KMS-11 (cell line): ENCODE data around the gene DMWD.
A peak's percentile ranks its signal among the peaks of the same experiment; 100 is the strongest.

Source experiments
- H2AFZ ChIP-seq: fragments of 200-600 bp; sonication (generic); 2 replicates; pipeline ENCODE4 v1.6.1; 2016; ENCODE audit warnings: antibody characterized with exemption, mixed run types, low read depth
- H3K27ac ChIP-seq: fragments of 200-600 bp; sonication (generic); 2 replicates; pipeline ENCODE4 v1.6.1; 2016; ENCODE audit warnings: mild to moderate bottlenecking, mixed run types
- H3K27me3 ChIP-seq: fragments of 200-600 bp; sonication (generic); 2 replicates; pipeline ENCODE4 v1.6.1; 2017; ENCODE audit warnings: mild to moderate bottlenecking, low read depth, mixed run types, moderate library complexity; ENCODE audit not compliant: insufficient read depth
- H3K36me3 ChIP-seq: fragments of 200-600 bp; sonication (generic); 2 replicates; pipeline ENCODE4 v1.6.1; 2017; ENCODE audit warnings: mild to moderate bottlenecking, mixed run types; ENCODE audit not compliant: insufficient read depth
- H3K4me1 ChIP-seq: fragments of 200-600 bp; sonication (generic); 2 replicates; pipeline ENCODE4 v1.6.1; 2016; ENCODE audit warnings: mild to moderate bottlenecking, low read depth, mixed run types; ENCODE audit not compliant: poor library complexity, severe bottlenecking
- H3K4me2 ChIP-seq: fragments of 200-600 bp; sonication (generic); 2 replicates; pipeline ENCODE4 v1.7.0; 2016; ENCODE audit warnings: mild to moderate bottlenecking, mixed run types
- H3K4me3 ChIP-seq: fragments of 200-600 bp; sonication (generic); IDR thresholded peaks from 2 replicates; pipeline ENCODE4 v1.6.1; 2017; ENCODE audit warnings: low read depth, low read length, mixed read lengths; ENCODE audit not compliant: insufficient read depth
- H3K79me2 ChIP-seq: fragments of 200-600 bp; sonication (generic); 2 replicates; pipeline ENCODE4 v1.6.1; 2016; ENCODE audit warnings: low read depth, mixed run types; ENCODE audit not compliant: insufficient read depth
- H3K9ac ChIP-seq: fragments of 200-600 bp; sonication (generic); 2 replicates; pipeline ENCODE4 v1.6.1; 2016; ENCODE audit warnings: mild to moderate bottlenecking, mixed run types
- H4K20me1 ChIP-seq: fragments of 200-600 bp; sonication (generic); 2 replicates; pipeline ENCODE4 v1.6.1; 2016; ENCODE audit warnings: mild to moderate bottlenecking, mixed run types; ENCODE audit not compliant: insufficient read depth
- CTCF ChIP-seq: fragments of 200-600 bp; sonication (generic); conservative IDR thresholded peaks from 2 replicates; pipeline ENCODE4 v1.6.1; 2017; ENCODE audit warnings: low read depth, mild to moderate bottlenecking, antibody characterized with exemption, low read length, moderate library complexity, mixed read lengths

The DMWD gene

GRCh38 chr19:45772912-45773311 is 19.7 kb downstream of the DMWD start:
- no peak for TF ChIP-seq CTCF
- H3K4me3 ChIP-seq = no peak overlapping the region

GRCh38 chr19:45772130-45772840 is 20.4 kb downstream of the DMWD start:
- H4K20me1 ChIP-seq = no peaks in the 10 kb centered on the region
- no peak overlapping the region for H2AFZ ChIP-seq
- H3K4me1 ChIP-seq = peaks cover 16% of the 10 kb centered on the region
- TF ChIP-seq CTCF = no peak
- no peak overlapping the region for H3K27ac ChIP-seq
- no peaks in the 10 kb centered on the region for H3K79me2 ChIP-seq
- peaks cover 5% of the 10 kb centered on the region for H3K27me3 ChIP-seq
- H3K9ac ChIP-seq = no peak overlapping the region
- no peaks in the 10 kb centered on the region for H3K36me3 ChIP-seq
- H3K4me3 ChIP-seq = no peak overlapping the region
- no peak overlapping the region for H3K4me2 ChIP-seq

More at GRCh38 chr19:45772912-45773311, 19.7 kb downstream of the DMWD start:
- Histone ChIP-seq H3K36me3 (no peaks in the 10 kb centered on the region), H2AFZ (no peak overlapping the region), H3K4me1 (peaks cover 12% of the 10 kb centered on the region), H3K4me2 (no peak overlapping the region), H3K27me3 (no peaks in the 10 kb centered on the region), H4K20me1 (no peaks in the 10 kb centered on the region), H3K79me2 (no peaks in the 10 kb centered on the region), H3K9ac (no peak overlapping the region), H3K27ac (no peak overlapping the region)

DNA sequence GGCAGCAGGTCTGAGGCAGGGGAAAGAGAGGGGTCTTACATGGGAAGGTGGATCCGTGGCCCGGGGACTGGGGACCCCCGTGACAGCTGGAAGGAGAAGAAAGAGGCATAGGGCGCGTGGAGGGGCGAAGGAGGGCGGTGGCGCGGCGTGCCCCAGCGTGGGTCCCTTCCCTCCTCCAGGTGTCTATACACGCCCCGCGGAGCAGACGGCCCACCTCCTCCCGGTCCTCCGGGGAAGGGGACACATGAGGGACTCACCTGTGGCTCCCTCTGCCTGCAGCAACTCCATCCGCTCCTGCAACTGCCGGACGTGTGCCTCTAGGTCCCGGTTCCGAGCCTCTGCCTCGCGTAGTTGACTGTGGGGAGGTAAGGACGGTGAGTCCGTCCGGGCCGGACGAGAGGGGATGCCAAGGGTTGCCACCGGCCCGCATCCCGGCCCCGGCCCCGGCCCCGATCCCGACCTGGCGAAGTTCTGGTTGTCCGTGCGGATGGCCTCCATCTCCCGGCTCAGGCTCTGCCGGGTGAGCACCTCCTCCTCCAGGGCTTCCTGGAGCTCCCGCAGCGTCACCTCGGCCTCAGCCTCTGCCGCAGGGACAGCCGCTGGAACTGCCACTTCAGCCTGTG is 21.2 kb downstream of the DMWD start:
- H4K20me1 ChIP-seq = no peaks in the 10 kb centered on the region
- H3K36me3 ChIP-seq = no peaks in the 10 kb centered on the region
- peak overlapping the region; percentile 98; the same call in 1 of the 2 replicates for H3K4me2 ChIP-seq
- no peak overlapping the region for H3K9ac ChIP-seq
- TF ChIP-seq CTCF = no peak
- H3K79me2 ChIP-seq = no peaks in the 10 kb centered on the region
- peaks cover 17% of the 10 kb centered on the region for H3K4me1 ChIP-seq
- H2AFZ ChIP-seq = no peak overlapping the region
- no peak overlapping the region for H3K4me3 ChIP-seq
- H3K27me3 ChIP-seq = peaks cover 6% of the 10 kb centered on the region
- H3K27ac ChIP-seq = no peak overlapping the region

DNA sequence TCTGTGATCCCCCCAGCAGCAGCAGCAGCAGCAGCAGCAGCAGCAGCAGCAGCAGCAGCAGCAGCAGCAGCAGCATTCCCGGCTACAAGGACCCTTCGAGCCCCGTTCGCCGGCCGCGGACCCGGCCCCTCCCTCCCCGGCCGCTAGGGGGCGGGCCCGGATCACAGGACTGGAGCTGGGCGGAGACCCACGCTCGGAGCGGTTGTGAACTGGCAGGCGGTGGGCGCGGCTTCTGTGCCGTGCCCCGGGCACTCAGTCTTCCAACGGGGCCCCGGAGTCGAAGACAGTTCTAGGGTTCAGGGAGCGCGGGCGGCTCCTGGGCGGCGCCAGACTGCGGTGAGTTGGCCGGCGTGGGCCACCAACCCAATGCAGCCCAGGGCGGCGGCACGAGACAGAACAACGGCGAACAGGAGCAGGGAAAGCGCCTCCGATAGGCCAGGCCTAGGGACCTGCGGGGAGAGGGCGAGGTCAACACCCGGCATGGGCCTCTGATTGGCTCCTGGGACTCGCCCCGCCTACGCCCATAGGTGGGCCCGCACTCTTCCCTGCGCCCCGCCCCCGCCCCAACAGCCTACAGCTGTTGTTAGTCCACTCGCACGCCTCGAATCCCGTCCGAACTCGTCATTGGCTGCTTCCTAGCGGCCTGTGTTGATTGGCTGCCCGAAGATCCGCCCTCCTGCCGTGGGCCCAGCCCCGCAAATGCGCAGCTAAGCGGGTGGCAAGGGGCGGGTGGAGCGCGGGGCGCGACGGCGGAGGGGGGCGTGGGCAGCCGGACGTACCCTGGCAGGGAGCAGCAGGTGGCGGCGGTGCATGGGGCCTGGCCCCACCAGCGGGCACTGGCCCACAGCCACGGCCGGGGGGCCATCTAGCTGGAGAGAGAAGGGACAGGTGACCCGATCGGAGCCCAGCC is 22.2 kb downstream of the DMWD start:
- Histone ChIP-seq H3K36me3 (no peaks in the 10 kb centered on the region), H3K4me3 (no peak overlapping the region), H3K4me1 (peaks cover 17% of the 10 kb centered on the region), H3K79me2 (no peaks in the 10 kb centered on the region), H3K27ac (peak overlapping the region; percentile 45; the same call in 1 of the 2 replicates), H3K4me2 (peak overlapping the region; percentile 98), H4K20me1 (no peaks in the 10 kb centered on the region), H2AFZ (peak overlapping the region; percentile 43; the same call in 1 of the 2 replicates), H3K9ac (peak overlapping the region; percentile 16; the same call in 1 of the 2 replicates), H3K27me3 (peaks cover 6% of the 10 kb centered on the region)
- TF ChIP-seq CTCF = peak; percentile 97
